HG03025 (cell line): ENCODE measurements around the gene GOLPH3.
"Not testable (repeated sequence)": the region's sequence is repeated elsewhere in the genome, so short reads cannot be mapped to it uniquely, and the experiment has no call there.

ENCODE experiments used
- ATAC-seq: cut with Tn5 transposase; IDR thresholded peaks from one replicate; pipeline ENCODE4 v1.9.1; 2021; ENCODE audit warnings: mild to moderate bottlenecking, moderate library complexity; ENCODE audit not compliant: unreplicated experiment, low FRiP score

Gene GOLPH3

DNA sequence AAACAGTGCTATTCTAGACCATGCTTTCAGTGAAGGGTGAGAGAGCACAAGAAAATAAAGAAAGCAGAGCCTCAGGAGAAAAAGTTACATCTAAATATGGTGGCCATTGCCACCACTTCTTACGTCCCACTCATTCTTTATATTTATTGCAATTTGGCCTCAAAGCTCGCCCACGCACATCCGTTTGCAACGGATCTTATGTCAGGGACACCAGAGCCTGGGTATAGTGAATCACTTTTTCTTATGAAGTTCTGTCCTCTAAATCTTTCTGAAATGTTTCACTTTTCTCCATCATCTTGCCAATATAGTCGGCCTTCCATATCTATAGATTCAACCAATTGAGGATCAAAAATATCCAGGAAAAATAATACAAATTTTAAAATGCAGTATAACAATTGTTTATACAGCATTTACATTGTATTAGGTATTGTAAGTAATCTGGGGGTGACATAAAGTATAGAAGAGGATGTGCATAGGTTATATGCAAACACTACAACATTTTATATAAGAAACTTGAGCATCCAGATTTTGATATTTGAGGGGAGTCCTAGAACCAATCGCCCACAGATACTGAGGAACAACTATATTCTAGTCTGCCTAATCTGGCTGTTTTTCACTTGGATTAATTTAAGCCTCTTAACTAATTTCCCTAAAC lies 35.2 kb downstream of the GOLPH3 start:
- ATAC-seq = no peak

DNA sequence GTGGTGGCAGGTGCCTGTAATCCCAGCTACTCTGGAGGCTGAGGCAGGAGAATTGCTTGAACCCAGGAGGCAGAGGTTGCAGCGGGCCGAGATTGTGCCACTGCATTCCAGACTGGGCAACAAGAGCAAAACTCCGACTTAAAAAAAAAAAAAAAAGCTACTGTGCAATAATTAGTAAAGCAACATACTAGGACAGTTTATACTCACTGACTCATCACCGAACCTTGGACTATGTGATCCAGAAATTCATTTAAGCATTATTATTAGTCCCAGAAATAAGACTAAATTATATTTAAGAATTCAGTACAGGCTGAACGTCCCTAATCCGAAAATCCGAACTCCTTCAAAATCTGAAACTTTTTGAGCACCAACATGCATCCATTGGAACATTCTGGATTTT lies 37.8 kb downstream of the GOLPH3 start:
- ATAC-seq = no peak

DNA sequence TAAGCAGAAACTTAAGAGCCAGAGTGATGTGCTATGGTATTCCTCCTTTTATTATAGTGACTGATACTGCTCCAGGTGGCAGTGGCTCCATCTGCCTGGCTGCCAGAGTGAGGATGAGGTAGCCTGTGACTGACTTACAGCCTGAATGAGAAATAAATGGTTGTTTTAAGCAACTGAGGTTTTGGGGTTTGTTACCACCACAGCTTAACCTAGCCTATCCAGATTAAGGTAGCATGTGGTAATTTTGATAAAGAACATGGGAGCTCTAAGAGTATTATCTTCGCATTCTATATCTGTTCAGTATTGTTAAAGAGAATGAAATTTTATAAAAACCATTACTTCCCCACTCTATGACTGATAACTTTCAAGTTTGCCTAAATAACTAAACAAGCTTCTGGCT lies 39.0 kb downstream of the GOLPH3 start:
- ATAC-seq = no peak

DNA sequence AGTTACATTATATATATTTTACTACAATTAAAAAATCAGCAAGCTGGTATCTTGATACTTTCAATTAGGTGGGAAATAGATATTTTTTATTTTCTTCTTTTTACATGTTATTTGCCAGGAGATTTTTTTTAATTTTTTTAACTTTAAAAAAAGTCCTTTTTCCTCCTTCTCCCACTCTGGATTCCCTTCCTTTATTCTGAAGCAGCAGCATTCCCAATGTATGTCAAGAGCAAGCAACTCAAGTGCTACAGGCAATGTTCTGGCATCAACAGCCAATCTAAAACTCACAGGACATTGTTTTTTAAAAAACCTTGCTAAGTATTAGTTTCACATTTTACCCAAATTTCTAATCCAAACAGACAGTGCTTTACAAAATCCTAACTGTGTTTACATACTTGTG lies 41.4 kb downstream of the GOLPH3 start:
- no peak for ATAC-seq

DNA sequence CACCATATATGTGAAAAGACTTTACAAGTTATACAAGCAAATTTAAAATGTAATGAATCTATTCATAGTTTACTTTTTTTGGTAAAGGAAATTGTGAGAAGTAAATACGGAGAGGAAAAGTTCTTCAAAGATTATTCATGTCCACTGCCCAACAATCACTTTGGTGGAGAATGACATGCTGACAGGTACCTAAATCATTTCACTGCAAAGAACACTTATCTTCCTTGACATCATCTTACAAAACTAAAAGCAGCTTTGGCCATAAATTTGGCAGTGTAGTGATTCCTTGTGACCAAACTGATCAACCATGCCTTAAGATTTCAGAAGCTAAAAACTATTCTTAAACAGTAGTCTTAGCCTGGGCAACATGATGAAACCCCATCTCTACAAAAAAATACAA lies 42.5 kb downstream of the GOLPH3 start:
- ATAC-seq = no peak

DNA sequence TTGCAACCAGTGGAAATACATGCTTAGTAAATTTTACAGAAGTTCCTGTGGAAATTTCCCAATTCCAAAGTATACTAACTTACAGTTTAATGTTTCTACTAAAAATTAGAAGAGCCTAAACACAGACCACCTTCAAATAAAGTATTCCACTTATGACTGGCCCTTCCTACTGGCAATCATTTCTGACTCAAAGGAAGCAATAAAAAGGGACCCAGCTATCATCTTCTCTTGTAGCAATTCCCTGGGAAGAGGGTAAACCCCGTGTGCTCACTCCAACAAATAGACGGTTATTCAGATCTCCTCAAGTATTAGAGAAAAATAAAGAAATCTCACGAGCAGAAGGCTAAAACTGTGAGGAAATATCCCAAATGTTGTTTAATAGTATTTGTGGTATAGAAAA lies 43.3 kb downstream of the GOLPH3 start:
- ATAC-seq = no peak

DNA sequence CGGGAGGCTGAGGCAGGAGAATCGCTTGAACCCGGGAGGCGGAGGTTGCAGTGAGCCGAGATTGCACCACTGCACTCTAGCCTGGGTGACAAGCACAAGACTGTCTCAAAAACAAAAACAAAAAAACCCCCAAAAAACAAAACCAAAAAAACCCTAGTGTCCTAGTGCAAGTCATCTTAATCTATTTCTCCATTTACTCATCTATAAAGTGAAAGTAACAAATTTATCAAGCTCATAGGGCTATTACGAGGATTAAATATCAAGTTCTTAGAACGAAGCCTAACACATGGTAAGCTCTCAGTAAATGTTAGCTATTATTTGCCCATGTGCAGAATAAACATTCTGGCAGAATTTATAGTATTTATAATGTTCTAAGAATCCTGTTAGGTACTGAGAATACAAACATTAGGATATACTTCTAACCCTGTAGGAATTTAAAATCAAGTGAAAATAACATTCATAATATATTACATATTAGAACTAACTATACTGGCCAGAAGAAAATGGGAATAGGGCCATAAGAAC lies 45.0 kb downstream of the GOLPH3 start:
- ATAC-seq = no peak

DNA sequence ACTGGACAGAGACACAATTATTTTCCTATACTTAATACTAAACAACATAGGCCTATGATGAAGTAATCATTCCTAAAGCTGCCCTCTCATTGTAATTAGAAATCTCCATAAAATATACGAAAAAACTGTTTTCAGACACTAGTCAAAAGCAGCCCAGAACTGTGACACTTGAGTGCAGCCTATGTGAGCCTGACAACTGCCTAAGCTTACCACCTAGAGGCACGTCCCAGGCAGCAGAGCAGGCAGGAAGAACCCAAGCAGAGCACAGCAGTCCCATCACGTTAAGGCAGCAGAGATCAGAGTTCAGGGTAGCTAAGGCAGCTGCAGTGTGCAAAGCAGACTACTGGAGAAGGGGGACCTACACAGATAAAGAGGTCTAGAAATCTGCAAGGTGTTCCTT lies 46.4 kb downstream of the GOLPH3 start:
- no peak for ATAC-seq

DNA sequence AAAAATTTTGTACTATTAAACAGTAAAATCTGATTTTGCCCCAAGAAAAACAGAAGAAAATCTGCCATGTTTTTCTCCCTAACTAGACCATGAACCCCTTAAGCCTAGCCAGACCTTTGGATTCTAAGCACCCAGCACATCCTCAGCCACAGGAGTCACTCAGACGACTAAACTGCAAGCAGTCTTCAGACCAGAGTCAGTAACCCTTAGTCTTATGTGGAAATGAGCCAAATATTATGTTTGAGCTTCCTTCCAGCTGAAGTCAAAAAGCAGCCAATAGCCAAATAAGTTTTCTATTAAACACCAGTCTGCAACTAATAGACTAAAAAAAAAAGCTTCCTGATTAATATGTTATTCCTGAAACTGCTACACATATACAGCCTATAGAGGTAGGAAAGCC lies 47.4 kb downstream of the GOLPH3 start:
- no peak for ATAC-seq

DNA sequence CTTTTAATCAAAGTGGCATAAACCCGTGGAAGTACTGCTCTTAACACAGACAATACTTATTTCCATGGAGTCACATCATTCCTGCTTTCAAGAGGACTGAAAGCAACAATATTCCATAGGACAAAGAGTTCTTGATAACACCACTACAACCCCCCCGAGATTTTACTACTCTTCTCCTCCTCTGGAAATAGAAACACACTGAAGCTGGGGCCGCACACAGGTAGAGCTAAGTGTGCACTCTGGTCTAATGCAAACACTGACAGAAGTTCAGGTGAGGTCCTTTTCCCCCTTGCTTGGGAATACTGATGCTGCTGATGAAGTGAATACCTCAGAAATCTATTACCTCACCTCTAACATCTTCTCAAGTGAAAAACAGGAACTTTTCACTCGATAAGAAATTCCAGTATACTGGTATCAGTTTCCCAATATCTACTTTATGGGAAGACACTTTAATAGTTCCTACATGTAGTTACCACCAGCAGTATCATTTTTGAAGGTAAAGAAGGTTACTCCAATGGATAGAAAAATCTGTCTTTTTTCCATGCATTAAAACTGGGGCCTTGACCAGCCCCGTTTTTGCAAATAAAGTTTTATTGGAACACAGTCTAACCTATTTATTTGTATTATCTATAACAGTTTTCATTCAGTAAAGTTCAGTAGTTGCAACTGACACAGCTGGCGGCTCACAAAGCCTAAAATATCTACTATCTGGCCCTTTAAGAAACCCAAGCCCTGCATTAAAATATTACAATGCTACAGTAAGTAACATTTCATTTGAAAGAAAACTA lies 50.0 kb downstream of the GOLPH3 start:
- no peak for ATAC-seq

DNA sequence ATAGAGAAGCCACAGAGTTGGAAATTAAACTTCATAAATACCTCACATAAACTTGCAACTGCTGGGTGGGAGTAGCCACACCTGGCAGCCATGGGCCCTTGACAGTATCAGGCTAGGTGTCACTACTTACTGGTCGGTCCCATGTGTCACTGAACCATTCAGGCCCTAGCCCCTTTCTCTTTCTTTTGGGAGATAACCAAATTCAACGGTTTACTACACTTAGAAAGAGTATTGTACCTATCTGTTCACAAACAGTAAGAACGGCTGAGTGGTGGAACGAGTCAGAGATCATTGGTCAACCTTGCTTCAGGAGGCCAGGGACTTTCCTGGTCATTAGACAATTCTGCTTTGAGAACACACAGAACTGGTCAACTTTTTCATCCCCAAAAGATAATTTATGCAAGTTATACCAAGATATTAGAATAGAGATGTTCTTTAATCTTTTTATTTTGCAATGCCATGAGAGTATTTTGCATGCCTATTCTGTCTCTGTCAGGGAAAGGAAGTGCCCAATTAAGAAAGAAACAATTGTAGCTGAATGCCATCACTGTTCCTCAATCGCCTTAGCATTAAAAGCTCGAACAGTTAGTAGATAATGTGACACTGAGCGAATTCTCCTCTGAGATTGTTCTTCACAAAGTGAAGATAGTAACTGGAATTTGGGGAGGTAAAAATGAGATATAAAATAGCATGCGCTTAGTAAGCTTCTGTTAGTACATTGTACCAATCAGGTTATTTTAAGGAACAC lies 50.9 kb downstream of the GOLPH3 start:
- ATAC-seq = no peak

DNA sequence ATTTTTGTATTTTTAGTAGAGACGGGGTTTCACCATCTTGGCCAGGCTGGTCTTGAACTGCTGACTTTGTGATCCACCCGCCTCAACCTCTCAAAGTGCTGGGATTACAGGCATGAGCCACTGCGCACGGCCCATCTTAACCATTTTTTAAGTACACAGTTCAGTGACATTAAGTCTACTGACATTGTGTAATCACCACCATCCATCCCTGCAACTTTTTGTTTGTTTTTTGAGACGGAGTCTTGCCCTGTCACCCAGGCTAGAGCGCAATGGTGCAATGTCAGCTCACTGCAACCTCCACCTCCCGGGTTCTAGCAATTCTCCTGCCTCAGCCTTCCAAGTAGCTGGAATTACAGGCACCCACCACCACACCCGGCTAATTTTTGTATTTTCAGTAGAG lies 55.2 kb downstream of the GOLPH3 start:
- ATAC-seq = not testable (repeated sequence)

DNA sequence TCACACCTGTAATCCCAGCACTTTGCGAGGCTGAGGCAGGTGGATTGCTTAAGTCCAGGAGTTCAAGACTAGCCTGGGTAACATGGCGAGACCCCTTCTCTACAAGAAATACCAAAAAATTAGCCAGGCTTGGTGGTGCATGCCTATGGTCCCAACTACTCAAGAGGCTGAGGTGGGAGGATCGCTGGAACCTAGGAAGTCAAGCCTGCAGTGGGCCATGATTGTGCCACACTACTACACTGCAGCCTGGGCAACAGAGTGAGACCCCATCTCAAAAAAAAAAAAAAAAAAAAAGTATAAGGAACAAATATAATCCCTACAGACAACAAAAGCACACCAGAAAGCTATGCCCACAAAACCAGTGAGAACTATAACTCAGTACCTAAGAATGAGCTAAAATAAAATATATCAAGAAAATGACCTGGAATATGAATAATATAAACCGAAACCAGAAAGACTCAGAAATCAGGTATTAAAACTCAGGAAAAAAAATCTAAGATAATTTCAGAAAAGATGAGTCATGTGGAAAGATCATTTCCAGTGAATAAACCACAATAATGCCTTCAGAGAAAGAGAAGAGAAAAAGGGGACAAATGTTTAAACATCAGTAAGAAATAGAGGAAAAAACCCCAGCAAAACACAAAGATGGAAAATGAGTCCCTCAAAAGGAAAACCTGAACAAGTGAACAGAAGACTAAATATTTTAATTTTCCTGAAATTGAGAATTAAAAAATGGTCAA lies 57.4 kb downstream of the GOLPH3 start:
- no peak for ATAC-seq

DNA sequence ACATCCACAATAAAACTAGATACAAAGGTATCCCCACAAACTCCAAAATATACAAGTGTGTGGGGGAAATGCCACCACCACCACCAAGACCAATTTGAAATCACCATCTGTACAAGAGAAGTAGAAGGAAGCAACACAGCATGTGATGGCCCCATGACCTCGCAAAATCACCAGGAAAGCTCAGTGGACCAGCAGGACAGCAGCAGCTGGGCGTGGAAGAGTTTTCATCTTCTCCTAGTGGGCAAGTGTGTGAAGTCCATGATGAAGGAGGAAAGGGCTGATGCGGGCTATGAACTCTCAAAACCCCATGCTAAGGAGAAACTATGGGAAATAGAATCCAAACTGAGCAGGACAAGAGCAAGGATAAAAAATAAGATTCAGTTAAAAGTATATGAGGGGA lies 58.1 kb downstream of the GOLPH3 start:
- ATAC-seq = no peak

DNA sequence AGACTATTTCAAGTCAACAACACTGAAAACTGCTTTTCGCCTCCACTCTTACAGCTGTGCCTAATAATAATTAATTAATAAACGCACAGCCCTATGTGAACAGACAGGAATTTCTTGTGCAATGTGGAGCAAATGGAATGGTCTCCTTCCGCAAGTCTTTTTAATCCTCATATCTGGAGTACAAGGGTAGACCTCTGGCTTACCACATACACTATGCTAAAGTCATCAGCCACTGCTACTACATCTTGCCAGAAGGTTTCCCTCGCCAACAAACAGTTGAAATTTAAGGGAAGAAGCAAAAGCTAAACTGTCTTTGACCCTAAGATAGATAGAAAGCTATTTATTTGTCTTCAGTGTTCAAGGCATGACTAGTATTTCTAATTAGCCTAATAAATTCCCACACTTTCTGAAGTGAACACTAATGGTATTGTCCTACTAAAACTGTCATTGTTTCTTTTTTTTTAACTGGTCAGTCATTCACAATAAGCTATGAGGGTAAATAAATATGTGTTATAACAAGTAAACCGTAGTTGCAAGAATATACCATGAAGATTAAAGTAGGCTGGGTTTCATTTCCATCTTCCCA lies 63.9 kb downstream of the GOLPH3 start:
- ATAC-seq = no peak

DNA sequence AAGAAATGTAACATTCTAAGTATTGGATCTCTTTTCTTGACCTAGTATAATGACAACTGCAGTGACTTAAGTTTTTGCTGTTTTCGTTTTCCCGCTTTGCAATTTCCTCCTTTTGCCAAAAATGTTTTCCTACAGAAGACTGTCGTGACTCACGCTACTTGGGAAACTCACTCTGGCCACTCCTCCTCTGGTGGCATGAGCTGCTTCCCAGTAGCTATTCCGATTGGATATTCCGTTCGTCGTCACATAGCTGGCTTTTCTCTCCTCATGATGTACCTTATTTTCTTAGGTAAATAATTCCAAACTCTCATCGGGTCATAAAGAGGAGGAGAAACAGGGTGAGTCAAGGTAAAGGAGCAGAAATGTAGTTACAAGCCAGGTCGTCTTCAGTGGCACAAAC lies 64.9 kb downstream of the GOLPH3 start:
- no peak for ATAC-seq

DNA sequence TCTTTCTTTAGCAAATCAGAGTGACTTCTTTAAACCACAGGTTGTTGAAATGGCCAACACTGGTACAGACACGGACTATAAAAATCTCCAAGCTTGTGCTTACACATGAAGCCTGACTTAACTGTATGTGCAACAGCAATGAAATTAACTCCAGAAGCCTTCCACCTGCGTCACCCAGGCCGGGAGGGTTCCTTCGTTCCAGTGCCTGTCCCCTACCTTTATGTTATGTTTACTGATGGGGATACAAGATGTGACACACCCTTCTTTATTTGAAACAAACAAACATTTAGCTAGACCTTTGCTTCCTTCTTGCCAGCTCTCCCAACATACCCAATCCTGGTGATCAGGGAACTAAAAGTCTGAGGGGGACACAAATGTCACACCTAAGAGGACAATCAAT lies 66.0 kb downstream of the GOLPH3 start:
- ATAC-seq = no peak

DNA sequence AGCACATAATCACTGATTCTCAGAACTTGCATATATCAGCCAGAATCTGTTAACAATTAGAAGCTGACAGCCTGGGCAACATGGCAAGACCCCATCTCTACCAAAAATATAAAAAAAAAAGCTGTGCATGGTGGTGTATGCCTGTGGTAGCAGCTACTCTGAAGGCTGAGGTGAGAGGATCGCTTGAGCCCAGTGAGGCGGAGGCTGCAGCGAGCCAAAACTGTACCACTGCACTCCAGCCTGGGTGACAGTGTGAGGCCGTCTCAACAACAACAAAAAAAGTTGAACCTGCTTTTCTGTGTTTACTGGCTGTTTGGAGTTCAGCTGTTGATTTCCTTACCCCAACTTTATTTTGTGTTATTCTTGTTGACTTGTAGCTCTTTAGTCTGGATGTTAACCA lies 66.8 kb downstream of the GOLPH3 start:
- no peak for ATAC-seq

DNA sequence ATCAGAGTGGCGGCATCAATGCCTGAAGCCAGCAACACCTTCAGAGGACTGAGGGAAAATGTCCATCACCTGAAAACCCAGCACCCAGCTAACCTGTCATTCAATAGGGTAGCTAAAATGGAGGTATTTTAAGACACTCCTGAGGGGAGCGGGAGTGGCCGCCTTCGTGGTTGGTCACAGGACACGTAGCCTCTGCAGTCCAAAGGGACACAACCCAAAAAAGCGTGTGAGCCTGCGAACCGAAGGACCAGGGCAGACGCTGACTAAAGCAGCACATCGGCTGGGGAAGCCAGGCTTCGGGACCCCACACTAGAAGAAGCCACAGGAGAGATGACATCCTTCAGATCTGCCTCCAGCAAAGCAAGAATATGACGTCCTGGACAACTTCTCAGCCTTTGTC lies 70.6 kb downstream of the GOLPH3 start:
- no peak for ATAC-seq

DNA sequence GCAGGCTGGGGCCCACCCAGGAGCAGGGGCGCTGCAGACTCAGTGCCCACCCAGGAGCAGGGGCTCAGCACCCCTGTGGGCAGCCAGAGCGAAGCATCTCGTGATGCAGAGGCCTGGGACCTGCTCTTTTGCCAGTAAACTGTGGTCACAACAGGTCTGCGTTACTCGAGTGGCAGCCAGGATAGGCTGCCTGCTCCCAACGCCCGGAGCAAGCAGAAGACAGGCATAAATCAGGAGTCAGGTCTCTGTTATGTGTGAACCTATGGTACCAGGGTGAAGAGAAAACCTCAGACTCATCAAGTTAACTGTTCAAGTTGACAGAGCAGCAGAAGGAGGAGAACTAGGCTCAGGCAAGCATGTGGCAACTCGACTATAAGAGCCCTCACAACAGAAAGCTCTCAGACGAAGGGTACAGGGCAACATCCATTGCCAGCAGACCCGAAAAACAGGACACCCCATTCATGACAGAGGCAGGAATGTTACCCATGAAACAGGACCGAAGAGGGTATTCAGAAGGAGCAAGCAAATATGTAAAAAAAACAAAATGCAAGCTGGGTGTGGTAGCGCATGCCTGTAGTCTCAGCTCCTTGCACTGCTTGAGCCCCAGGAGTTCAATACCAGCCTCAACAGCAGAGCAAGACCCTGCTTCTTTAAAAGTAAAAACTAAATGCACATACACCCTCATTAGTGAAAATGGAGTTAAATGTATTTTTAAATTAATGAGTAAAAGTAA lies 71.7 kb downstream of the GOLPH3 start:
- ATAC-seq = no peak
